ENCODE results near the gene NXF1.
A peak's percentile ranks its signal among the peaks of the same experiment; 100 is the strongest.
"Not testable (repeated sequence)": the region's sequence is repeated elsewhere in the genome, so short reads cannot be mapped to it uniquely, and the experiment has no call there.

Gene NXF1

GRCh38 chr11:62805076-62805892, at the start of gene NXF1:
Gene NXF1, minus strand, starts transcription at chr11:62805440. Its CDS starts 84 bp downstream, at chr11:62805356.
- peak; percentile 70 for DNase-seq

- no peak for DNase-seq
These were observed 49.0 kb upstream of the NXF1 start for GRCh38 chr11:62854013-62854824.

DNA sequence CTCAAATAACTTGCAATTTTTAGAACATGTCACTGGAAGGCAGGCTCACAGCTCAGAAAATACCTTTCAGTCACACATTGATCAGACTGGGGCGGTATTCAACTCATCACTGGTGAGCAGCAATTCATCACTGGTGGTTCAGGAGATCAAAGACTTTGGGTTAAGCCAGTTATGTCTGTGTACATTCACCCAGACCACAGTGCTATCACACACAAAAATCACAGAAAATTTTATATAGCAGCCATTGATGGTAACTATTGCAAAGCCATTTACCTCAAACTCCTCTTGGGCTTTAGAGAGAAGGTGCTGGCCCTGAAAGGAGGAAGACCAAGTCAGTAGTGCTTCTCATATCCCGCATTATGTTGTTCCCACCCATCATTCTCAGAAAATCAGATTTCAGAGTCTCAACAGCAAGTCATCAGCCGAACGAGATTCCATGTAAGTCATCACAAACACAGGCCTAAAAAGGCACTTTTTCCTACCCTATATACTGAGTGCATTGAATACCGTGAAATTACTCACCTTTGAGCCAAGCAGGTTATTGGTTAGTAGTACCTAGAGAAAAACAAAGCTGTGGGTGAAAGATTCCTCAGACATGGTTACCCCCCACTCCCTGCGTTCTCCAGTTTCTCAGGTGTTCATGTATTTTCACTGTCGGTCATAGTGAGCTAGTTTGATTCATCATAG, 48.2 kb upstream of the NXF1 start:
- DNase-seq: no peak

- no peak for DNase-seq
These were observed 47.4 kb upstream of the NXF1 start for GRCh38 chr11:62852523-62853188.

GRCh38 chr11:62851807-62852522, 46.7 kb upstream of the NXF1 start:
- no peak for DNase-seq

- no peak for DNase-seq
These were observed 45.9 kb upstream of the NXF1 start for GRCh38 chr11:62850911-62851806.

DNA sequence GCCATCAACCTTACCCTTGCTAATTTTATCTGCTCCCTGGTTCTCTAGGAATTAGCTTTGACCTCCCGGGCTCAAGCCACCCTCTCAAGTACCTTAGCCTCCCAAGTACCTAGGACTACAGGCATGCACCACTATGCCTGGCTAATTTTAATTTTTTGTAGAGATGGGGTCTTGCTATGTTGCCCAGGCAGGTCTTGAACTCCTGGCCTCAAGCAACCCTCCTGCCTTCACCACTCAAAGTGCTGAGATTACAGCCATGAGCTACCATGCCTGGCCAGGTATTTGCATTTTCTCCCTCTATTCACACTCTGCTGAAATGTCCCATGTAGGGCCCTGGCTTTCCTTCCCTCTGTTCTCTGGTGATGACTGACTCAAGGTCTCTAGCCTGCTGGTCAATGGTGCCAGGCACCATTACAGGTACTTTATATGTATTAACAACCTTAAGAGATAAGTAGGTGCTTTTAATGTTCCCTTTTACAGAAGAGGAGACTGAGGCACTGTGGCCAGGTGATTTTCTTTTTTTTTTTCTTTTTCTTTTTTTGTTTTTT, 42.6 kb upstream of the NXF1 start:
- no peak for DNase-seq

GRCh38 chr11:62846177-62846576, 40.9 kb upstream of the NXF1 start:
- DNase-seq: no peak

GRCh38 chr11:62844154-62844553, 38.9 kb upstream of the NXF1 start:
- DNase-seq: no peak

DNA sequence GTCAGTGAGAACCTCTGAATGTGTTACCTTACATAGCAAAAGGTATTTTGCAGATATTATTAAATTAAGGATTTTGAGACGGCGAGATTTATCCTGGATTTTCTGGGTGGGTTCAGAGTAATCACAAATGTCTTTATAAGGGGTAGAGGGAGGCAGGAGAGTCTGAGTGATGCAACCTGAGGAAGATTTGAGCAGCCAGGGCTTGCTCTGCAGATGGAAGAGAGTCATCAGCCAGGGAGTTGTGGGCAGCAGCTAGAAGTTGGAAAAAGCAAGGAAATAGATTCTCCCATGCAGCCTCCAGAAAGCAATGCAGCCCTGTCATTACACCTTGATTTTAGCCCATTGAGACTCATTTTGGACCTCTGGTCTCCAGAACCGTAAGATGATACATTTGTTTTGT, 38.2 kb upstream of the NXF1 start:
- no peak for DNase-seq

- DNase-seq: not testable (repeated sequence)
These were observed 37.7 kb upstream of the NXF1 start for GRCh38 chr11:62842891-62843290.

DNA sequence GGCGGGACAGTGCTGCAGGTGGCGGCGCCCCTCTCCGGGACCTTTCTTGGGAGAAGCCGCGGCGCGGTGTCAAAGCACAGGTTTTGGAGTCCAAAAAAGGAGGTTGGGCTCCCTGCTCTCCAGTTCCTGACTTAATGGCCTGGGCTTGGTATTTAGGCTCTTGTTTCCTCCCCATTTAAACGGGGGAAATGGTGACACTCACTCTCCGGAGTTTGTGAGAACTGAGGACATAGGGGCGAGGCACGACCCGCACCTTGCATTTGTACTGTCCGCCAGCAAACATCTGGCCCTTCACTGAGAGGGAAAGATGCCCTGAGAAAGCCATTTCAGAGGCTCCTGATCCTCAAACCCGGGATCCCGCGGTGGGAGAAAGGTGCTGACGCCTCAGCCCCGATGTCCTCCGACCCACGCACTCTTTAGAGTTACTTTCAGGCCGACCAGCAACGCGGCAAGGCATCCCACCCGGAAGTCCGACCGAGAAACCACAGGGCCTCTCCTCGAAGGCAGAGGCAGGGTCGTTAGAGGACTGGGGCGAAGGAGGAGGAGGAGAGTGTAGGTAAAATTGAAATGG, 37.0 kb upstream of the NXF1 start:
- DNase-seq: no peak

GRCh38 chr11:62841361-62842170, 36.3 kb upstream of the NXF1 start:
- DNase-seq: peak; percentile 98

DNA sequence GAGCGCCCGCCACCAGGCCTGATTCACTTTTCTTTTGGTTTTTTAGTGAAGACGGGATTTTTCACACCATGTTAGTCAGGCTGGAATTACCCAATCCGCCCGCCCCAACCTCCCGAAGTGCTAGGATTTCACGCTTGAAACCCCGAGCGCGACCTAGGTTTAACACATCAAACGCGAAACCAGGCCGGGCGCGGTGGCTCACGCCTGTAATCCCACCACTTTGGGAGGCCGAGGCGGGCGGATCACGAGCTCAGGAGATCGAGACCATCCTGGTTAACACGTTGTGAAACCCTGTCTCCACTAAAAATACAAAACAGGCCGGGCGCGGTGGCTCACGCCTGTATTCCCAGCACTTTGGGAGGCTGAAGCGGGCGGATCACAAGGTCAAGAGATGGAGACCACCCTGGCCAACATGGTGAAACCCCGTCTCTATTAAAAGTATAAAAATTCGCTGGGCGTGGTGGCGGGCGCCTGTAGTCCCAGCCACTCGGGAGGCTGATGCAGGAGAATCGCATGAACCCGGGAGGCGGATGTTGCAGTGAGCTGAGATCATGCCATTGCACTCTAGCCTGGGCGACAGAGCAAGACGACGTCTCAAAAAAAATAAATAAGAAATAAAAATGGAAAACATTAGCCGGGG, 35.6 kb upstream of the NXF1 start:
- DNase-seq: peak; percentile 79

DNA sequence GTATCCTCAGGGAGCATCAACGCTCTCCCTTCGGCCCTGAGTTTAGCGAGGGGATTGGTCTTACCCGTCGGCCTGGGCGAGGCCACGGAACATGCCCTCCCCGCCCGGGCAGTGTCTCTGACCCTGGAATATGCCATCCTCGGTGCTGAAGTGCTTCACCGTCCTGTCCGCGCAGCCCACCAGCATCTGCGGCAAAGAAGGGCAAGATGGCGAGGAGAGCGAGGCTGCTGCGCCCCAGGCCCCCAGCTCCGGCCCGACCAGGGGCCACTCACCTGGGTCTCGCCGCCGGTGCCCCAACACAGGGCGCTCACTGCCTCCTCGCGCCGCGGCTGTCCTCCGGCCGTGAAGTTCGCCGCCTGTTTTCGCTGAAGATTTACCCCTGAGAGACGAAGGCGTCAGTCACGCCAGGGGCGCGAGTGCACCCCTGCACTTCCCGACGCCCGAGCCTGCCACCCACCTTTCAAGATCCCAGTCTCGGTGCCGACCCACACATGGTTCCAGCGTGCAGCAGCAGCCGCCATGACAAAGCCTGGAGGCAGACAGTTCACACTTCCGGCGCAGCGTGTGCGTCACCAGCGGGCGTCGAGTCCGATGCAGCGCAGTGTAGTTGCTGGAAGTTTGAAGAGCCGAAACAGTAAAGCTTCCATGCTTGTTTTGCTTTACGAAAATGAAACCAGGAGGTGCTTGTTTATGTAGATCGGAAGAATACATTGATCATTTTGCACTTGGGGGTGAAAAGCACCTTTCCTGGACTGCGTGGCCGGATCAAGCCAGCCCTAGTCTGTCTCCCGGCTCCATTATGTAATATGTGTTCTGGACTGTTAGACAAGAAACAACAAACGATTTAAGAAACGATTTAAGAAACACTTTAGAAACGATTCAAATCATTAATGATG, 34.1 kb upstream of the NXF1 start, which contains the start of gene WDR74:
WDR74 (minus strand) TSS at position 541 of the 896 bp plus-strand sequence; CDS start at position 521, 20 bp downstream.
- DNase-seq: peak; percentile 84

DNA sequence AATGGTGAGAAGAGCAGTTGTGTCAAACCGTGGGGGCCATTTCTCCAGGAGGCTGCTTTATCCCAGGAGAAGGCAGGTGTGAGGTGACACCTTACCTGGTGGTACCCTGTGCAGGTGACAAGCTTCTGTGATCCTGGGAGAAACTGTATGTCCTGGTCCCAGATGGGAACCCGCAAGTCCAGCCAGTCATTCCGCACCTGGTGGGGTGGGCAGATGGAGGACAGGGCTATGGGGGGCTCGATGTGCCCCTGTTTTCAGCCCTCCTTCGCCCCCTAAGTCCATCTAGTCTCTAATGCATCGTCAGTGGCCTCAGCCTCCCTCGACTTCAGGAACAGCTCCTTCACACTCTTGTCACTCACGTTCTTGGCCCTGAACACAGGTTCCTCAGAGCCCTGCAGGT, 30.1 kb upstream of the NXF1 start:
- no peak for DNase-seq

- no peak for DNase-seq
These were observed 27.3 kb upstream of the NXF1 start, which contains the start of gene TEX54 for GRCh38 chr11:62832336-62833234. Gene TEX54, minus strand, starts transcription at chr11:62832841.
